Activated CD4-positive, alpha-beta T cell treated with anti-CD3 and anti-CD28 coated beads for 36 hours (primary cell): ENCODE data around the gene PRCC. TPM values are rescaled to one million over a fixed set of nuclear protein-coding genes. Genes with fewer than 3 reads are reported as not detected.
A peak's percentile ranks its signal among the peaks of the same experiment; 100 is the strongest.
"Not testable (repeated sequence)": the region's sequence is repeated elsewhere in the genome, so short reads cannot be mapped to it uniquely, and the experiment has no call there.

Source experiments
- ATAC-seq: fragments of 200-7000 bp; cut with Tn5 transposase; one replicate; pipeline ENCODE4 v1.10.0; 2021; ENCODE audit warnings: mild to moderate bottlenecking, moderate library complexity
- CTCF ChIA-PET: fragments of 350-600 bp; sonication (Branson Sonifier 250); formaldehyde crosslinking; loops from one replicate; lab custom pipeline; 2021; ENCODE audit warnings: antibody characterized with exemption; lab: Charles Lee
- POLR2A ChIA-PET: fragments of 350-600 bp; sonication (Branson Sonifier 250); formaldehyde crosslinking; loops from one replicate; lab custom pipeline; 2021; ENCODE audit warnings: antibody characterized with exemption, inconsistent platforms; lab: Charles Lee
- DNase-seq: peaks from one replicate; pipeline ENCODE4 v3.0.0-alpha.2; 2020
- H3K27ac Mint-ChIP-seq: one replicate; pipeline ENCODE4 v1.8.0; 2021; ENCODE audit warnings: mixed read lengths
- H3K27me3 Mint-ChIP-seq: one replicate; pipeline ENCODE4 v1.8.0; 2021; ENCODE audit warnings: mixed read lengths
- H3K36me3 Mint-ChIP-seq: one replicate; pipeline ENCODE4 v1.8.0; 2021; ENCODE audit warnings: low read depth, mixed read lengths
- H3K4me1 Mint-ChIP-seq: one replicate; pipeline ENCODE4 v1.8.0; 2021; ENCODE audit warnings: mixed read lengths
- H3K4me3 Mint-ChIP-seq: one replicate; pipeline ENCODE4 v1.8.0; 2021; ENCODE audit warnings: mild to moderate bottlenecking, moderate library complexity, mixed read lengths
- H3K9me3 Mint-ChIP-seq: one replicate; pipeline ENCODE4 v1.8.0; 2021; ENCODE audit warnings: low read depth, mixed read lengths
- intact Hi-C, 2 experiments: fragments of 100-400 bp; cut with DNase I in 1 of 2; cut with micrococcal nuclease in 1 of 2; formaldehyde crosslinking; loops; one replicate each; pipeline versions ENCODE4 v1.14.2 to v1.15.1; 2022 to 2024; cut with DNase I, micrococcal nuclease
- total RNA-seq, 2 experiments: library from RNA; stranded (reverse); gene quantifications; one replicate each; pipeline ENCODE4 v1.2.3, GENCODE V29; 2021

Gene PRCC
- total RNA-seq, 2 experiments from 2014 or later, result 80.4 to 110 TPM

DNA sequence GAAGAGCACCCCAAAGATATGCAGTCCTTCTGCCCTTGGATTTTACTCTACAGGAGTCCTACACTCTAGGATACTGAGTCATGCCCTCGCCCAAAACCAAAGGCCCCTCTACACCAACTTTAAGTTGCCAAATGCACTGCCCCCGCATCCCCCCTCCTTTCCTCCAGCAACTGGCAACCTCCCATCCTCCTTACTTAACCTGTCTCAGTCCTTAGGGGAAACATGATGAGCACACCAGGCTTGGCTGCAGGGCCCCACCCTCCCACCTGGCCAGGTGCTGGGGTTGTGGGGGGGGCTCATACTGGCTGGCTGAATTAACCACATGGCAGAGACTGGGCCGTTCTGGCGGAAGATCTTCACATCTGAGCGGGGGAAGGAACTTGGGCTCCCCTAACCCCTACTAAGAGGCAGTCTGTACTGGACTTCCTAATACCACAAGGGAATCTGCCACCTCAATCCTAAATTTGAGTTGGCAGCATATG is 17.1 kb upstream of the PRCC start:
- Mint-ChIP-seq H3K27ac (peak overlapping the region; percentile 96), H3K4me1 (peaks cover 44% of the 10 kb centered on the region), H3K27me3 (no peaks in the 10 kb centered on the region), H3K4me3 (peak overlapping the region; percentile 98), H3K9me3 (no peaks in the 10 kb centered on the region), H3K36me3 (peaks cover 41% of the 10 kb centered on the region)
- ATAC-seq, result peak; percentile 23
- ChIA-PET CTCF (interaction anchor here (0.7 to 2.8 kb wide), 3 partner anchors 8 to 23 kb away, joined by 3 to 19 read pairs (median 4); partner anchors contain the start of gene MRPL24), POLR2A (interaction anchor here (0.6 to 2.8 kb wide), 4 partner anchors 9 to 34 kb away, joined by 3 to 24 read pairs (median 12); partner anchors contain the start of genes MRPL24 and PRCC)
- intact Hi-C loops, result loop anchor here in 1 of 2 experiments (1.0 kb wide), 1 partner anchor 22 kb away; the partner anchor contains the start of genes ISG20L2 and METTL25B
- DNase-seq, result peak; percentile 71

- CTCF ChIA-PET, result interaction anchor here (1.0 to 6.3 kb wide), 5 partner anchors 9 to 45 kb away, joined by 3 to 79 read pairs (median 16); partner anchors contain the start of genes CRABP2, ISG20L2, METTL25B and MRPL24
- Mint-ChIP-seq H3K4me1 (peaks cover 44% of the 10 kb centered on the region), H3K4me3 (peak overlapping the region; percentile 98), H3K27me3 (no peaks in the 10 kb centered on the region), H3K27ac (peak overlapping the region; percentile 96), H3K36me3 (peaks cover 35% of the 10 kb centered on the region), H3K9me3 (no peaks in the 10 kb centered on the region)
- ATAC-seq, result peak; percentile 6
- intact Hi-C loops, result loop anchor here (1.0 kb wide), 5 partner anchors 10 to 250 kb away; partner anchors contain the start of genes ISG20L2 (in 2 of the 2), METTL25B (in 2 of the 2), MRPL24 (in 2 of the 2) and PRCC (in 2 of the 2)
- POLR2A ChIA-PET, result interaction anchor here (0.6 to 2.8 kb wide), 8 partner anchors 8 to 34 kb away, joined by 3 to 26 read pairs (median 4); partner anchors contain the start of genes ISG20L2, METTL25B, MRPL24 and PRCC
- DNase-seq, result peak; percentile 61
Observed at GRCh38 chr1:156750711-156751450, 16.5 kb upstream of the PRCC start.

DNA sequence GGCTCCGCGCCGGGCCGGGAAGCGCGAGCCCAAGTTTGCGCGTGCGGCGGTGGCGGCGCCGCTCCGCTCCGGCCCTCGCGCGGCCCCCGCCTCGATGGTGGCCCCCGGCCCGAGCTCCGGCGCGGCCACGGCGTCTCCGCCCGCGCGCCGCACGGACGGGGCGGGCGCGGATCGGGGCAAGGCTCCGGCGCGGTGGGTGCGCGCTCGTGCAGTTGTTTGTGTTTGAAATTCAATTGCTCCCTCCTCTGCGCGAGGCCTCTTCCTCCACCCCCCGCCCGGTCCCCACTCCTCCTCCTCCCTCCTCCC is 15.9 kb upstream of the PRCC start, which contains the start of gene HDGF:
Gene HDGF (minus strand): TSS at position 225 of the 306 bp plus-strand sequence. CDS start 246 bp downstream, outside the sequence.
- peaks cover 33% of the 10 kb centered on the region for H3K36me3 Mint-ChIP-seq
- peaks cover 39% of the 10 kb centered on the region for H3K4me1 Mint-ChIP-seq
- no peaks in the 10 kb centered on the region for H3K9me3 Mint-ChIP-seq
- no peaks in the 10 kb centered on the region for H3K27me3 Mint-ChIP-seq
- H3K4me3 Mint-ChIP-seq, result peak within 1 kb of the TSS; percentile 98
- ChIA-PET POLR2A (interaction anchor here (0.9 to 2.8 kb wide), 7 partner anchors 9 to 23 kb away, joined by 3 to 26 read pairs (median 5); partner anchors contain the start of genes ISG20L2, METTL25B, MRPL24 and PRCC), CTCF (interaction anchor here (1.0 to 6.3 kb wide), 5 partner anchors 9 to 46 kb away, joined by 3 to 79 read pairs (median 16); partner anchors contain the start of genes CRABP2, ISG20L2, METTL25B and MRPL24)
- intact Hi-C loops, result loop anchor here (1.0 kb wide), 5 partner anchors 10 to 250 kb away; partner anchors contain the start of genes MRPL24 (in 2 of the 2), PRCC (in 2 of the 2), ISG20L2 (in 1 of the 2) and METTL25B (in 1 of the 2)
- no peak for ATAC-seq
- peak within 1 kb of the TSS; percentile 96 for H3K27ac Mint-ChIP-seq
- DNase-seq, result no peak

DNA sequence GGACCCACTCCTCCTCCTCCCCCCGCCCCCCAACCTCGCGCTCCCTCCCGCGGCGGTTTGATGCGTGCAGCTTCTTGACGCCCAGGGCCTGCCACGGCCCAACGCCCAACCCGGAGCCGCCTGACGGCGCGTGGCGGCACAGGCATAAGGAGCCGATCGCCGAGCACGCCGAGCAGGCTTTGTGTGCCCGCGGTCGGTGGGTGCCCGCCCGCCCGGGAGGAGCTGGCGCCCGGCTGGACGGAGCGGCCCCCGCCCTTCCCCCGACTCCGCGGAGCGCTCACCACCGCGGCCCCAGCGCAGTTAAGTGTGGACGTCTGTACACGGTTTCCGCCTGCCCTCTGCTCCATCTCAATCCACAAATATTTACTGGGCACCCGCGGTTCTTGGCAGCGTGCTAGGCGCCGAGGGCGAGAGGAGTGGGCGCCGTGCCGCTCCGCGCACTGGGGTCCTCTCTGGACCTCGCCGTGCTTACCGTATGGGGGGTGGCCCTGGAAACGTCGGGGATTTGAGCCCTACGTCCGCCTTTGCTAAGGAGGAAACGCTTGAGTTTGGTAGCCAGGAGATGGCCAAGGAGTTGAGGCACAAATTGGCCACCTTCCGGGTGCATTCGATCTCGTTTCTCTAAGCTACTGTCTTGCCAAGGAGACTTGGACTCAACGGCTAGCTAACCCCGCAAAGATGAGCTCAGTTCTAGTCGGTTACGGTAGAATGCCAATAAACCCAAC is 15.4 kb upstream of the PRCC start:
- peak overlapping the region; percentile 98 for H3K4me3 Mint-ChIP-seq
- peak; percentile 81 for ATAC-seq
- H3K4me1 Mint-ChIP-seq, result peaks cover 33% of the 10 kb centered on the region
- ChIA-PET CTCF (interaction anchor here (0.6 to 6.3 kb wide), 12 partner anchors 10 to 151 kb away, joined by 3 to 79 read pairs (median 4); partner anchors contain the start of genes CRABP2, ISG20L2, METTL25B and MRPL24), POLR2A (interaction anchor here (0.7 to 2.8 kb wide), 11 partner anchors 8 to 331 kb away, joined by 3 to 26 read pairs (median 3); partner anchors contain the start of genes ISG20L2, METTL25B, MRPL24 and PRCC)
- H3K9me3 Mint-ChIP-seq, result no peaks in the 10 kb centered on the region
- no peaks in the 10 kb centered on the region for H3K27me3 Mint-ChIP-seq
- peak; percentile 99 for DNase-seq
- H3K27ac Mint-ChIP-seq, result peak overlapping the region; percentile 93
- intact Hi-C loops, result loop anchor here (1.0 kb wide), 5 partner anchors 11 to 251 kb away; partner anchors contain the start of genes MRPL24 (in 2 of the 2), PRCC (in 2 of the 2), ISG20L2 (in 1 of the 2) and METTL25B (in 1 of the 2)
- peaks cover 33% of the 10 kb centered on the region for H3K36me3 Mint-ChIP-seq

GRCh38 chr1:156752843-156753482 is 14.4 kb upstream of the PRCC start:
- Mint-ChIP-seq H3K36me3 (peaks cover 28% of the 10 kb centered on the region), H3K4me1 (peaks cover 25% of the 10 kb centered on the region), H3K27ac (peak overlapping the region; percentile 80), H3K4me3 (peak overlapping the region; percentile 98), H3K27me3 (no peaks in the 10 kb centered on the region), H3K9me3 (no peaks in the 10 kb centered on the region)
- POLR2A ChIA-PET, result interaction anchor here (0.7 to 2.8 kb wide), 5 partner anchors 9 to 332 kb away, joined by 3 to 26 read pairs (median 20); partner anchors contain the start of genes ISG20L2, METTL25B, MRPL24 and PRCC
- CTCF ChIA-PET, result interaction anchor here (0.6 to 6.3 kb wide), 12 partner anchors 9 to 152 kb away, joined by 3 to 79 read pairs (median 4); partner anchors contain the start of genes ISG20L2, METTL25B, MRPL24 and PRCC
- DNase-seq (no peak), ATAC-seq (no peak)
- intact Hi-C loops, result no loop called here

- ChIA-PET CTCF (interaction anchor here (6.3 kb wide), 1 partner anchor 27 kb away, joined by 79 read pairs; the partner anchor contains the start of genes ISG20L2 and METTL25B), POLR2A (no interaction called here)
Observed at GRCh38 chr1:156754219-156754618, 13.1 kb upstream of the PRCC start.

GRCh38 chr1:156755527-156755950 is 11.8 kb upstream of the PRCC start:
- DNase-seq, result no peak
- H3K4me1 Mint-ChIP-seq, result peaks cover 12% of the 10 kb centered on the region
- no peak overlapping the region for H3K4me3 Mint-ChIP-seq
- H3K36me3 Mint-ChIP-seq, result peaks cover 4% of the 10 kb centered on the region
- H3K27ac Mint-ChIP-seq, result no peak overlapping the region
- H3K27me3 Mint-ChIP-seq, result no peaks in the 10 kb centered on the region
- ChIA-PET CTCF (interaction anchor here (1.5 to 6.3 kb wide), 3 partner anchors 15 to 66 kb away, joined by 4 to 79 read pairs (median 5); partner anchors contain the start of genes ISG20L2, METTL25B and MRPL24), POLR2A (no interaction called here)
- intact Hi-C loops, result no loop called here
- no peak for ATAC-seq
- no peaks in the 10 kb centered on the region for H3K9me3 Mint-ChIP-seq

More at GRCh38 chr1:156754219-156754618, 13.1 kb upstream of the PRCC start:
- Mint-ChIP-seq H3K4me1 (peaks cover 12% of the 10 kb centered on the region), H3K27ac (no peak overlapping the region), H3K36me3 (peaks cover 17% of the 10 kb centered on the region), H3K27me3 (no peaks in the 10 kb centered on the region), H3K4me3 (no peak overlapping the region), H3K9me3 (no peaks in the 10 kb centered on the region)
- intact Hi-C loops, result no loop called here
- DNase-seq, result no peak
- no peak for ATAC-seq

GRCh38 chr1:156756355-156756754 is 11.0 kb upstream of the PRCC start:
- H3K4me3 Mint-ChIP-seq, result no peak overlapping the region
- H3K27ac Mint-ChIP-seq, result no peak overlapping the region
- H3K4me1 Mint-ChIP-seq, result peaks cover 12% of the 10 kb centered on the region
- ChIA-PET POLR2A (interaction anchor here (0.5 kb wide), 1 partner anchor 14 kb away, joined by 4 read pairs; no protein-coding TSS in a partner anchor), CTCF (interaction anchor here (1.5 to 6.3 kb wide), 3 partner anchors 16 to 67 kb away, joined by 4 to 79 read pairs (median 5); partner anchors contain the start of genes ISG20L2, METTL25B and MRPL24)
- no peaks in the 10 kb centered on the region for H3K27me3 Mint-ChIP-seq
- intact Hi-C loops, result no loop called here
- H3K36me3 Mint-ChIP-seq, result no peaks in the 10 kb centered on the region
- no peak for ATAC-seq
- H3K9me3 Mint-ChIP-seq, result no peaks in the 10 kb centered on the region
- DNase-seq, result no peak

DNA sequence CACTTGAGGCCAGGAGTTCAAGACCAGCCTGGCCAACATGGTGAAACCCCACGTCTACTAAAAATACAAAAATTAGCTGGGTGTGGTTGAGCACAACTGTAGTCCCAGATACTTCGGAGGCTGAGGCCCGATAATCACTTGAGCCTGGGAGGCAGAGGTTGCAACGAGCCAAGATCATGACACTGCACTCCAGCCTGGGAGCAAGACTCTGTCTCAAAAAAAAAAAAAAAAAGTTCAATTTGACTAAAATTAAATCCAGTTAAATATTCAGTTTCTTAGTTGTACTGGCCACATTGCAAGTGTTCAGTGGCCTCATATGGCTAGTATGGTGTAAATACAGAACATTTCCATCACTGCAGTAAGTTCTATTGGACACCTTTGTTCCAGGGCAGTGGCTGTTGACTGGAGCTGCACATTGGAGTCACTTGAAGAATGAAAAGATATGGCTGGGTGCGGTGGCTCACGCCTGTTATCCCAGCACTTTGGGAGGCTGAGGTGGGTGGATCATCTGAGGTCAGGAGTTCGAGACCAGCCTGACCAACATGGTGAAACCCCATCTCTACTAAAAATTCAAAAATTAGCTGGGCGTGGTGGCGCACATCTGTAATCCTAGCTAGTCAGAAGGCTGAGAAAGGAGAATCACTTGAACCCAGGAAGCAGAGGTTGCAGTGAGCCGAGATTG is 9.6 kb upstream of the PRCC start:
- H3K36me3 Mint-ChIP-seq, H3K9me3 Mint-ChIP-seq, H3K4me3 Mint-ChIP-seq, ATAC-seq, H3K27me3 Mint-ChIP-seq, CTCF ChIA-PET, intact Hi-C loops, DNase-seq, H3K27ac Mint-ChIP-seq: not testable (repeated sequence)
- POLR2A ChIA-PET, result interaction anchor here (0.7 kb wide), 1 partner anchor 29 kb away, joined by 4 read pairs; the partner anchor contains the start of genes ISG20L2 and METTL25B
- peaks cover 11% of the 10 kb centered on the region for H3K4me1 Mint-ChIP-seq
